Naive thymus-derived CD4-positive, alpha-beta T cell (primary cell): ENCODE data around the gene ANKRD66. TPM values are rescaled to one million over a fixed set of nuclear protein-coding genes. Genes with fewer than 3 reads are reported as not detected.

ENCODE experiments used
- ATAC-seq: fragments of 150-1000 bp; cut with Tn5 transposase; 2 replicates; pipeline ENCODE4 v1.10.0; 2021; ENCODE audit warnings: mild to moderate bottlenecking, moderate library complexity
- CTCF ChIA-PET: fragments of 350-600 bp; sonication (Branson Sonifier 250); formaldehyde crosslinking; loops from one replicate; lab custom pipeline; 2021; ENCODE audit warnings: antibody characterized with exemption; lab: Charles Lee
- POLR2A ChIA-PET: fragments of 350-600 bp; sonication (Branson Sonifier 250); formaldehyde crosslinking; loops from one replicate; lab custom pipeline; 2021; ENCODE audit warnings: antibody characterized with exemption, inconsistent platforms; lab: Charles Lee
- DNase-seq, 9 donors: peaks; one replicate each; pipeline versions ENCODE4 v3.0.0 to v3.0.0-alpha.2; 2020 to 2022; ENCODE audit warnings: mixed read lengths in 1 of 9
- H3K27ac ChIP-seq: one replicate; pipeline ENCODE4 v1.7.0; 2013; ENCODE audit warnings: mild to moderate bottlenecking, low read depth, low read length, moderate library complexity
- H3K27me3 ChIP-seq, 2 donors: one replicate each; pipeline ENCODE4 v1.7.0; 2013; ENCODE audit warnings: low read length in 2 of 2, mild to moderate bottlenecking in 2 of 2, moderate library complexity in 2 of 2; ENCODE audit not compliant: control insufficient read depth in 2 of 2, insufficient read depth in 2 of 2
- H3K36me3 ChIP-seq, 3 experiments: 1 replicate in 2 of 3; 2 replicates in 1 of 3; pipeline ENCODE4 v1.7.0; 2013; ENCODE audit warnings: low read length in 3 of 3, mild to moderate bottlenecking in 3 of 3, moderate library complexity in 1 of 3; ENCODE audit not compliant: insufficient read depth in 3 of 3, control insufficient read depth in 2 of 3
- H3K4me1 ChIP-seq, 2 donors: one replicate each; pipeline ENCODE4 v1.7.0; 2013; ENCODE audit warnings: low read length in 2 of 2, mild to moderate bottlenecking in 2 of 2, moderate library complexity in 1 of 2; ENCODE audit not compliant: control insufficient read depth in 2 of 2, insufficient read depth in 2 of 2
- H3K4me3 ChIP-seq: 2 replicates; pipeline ENCODE4 v1.7.0; 2013; ENCODE audit warnings: mild to moderate bottlenecking, low read length
- H3K9me3 ChIP-seq, 3 experiments: 1 replicate in 2 of 3; 2 replicates in 1 of 3; pipeline ENCODE4 v1.7.0; 2013; ENCODE audit warnings: low read length in 3 of 3; ENCODE audit not compliant: control insufficient read depth in 2 of 3
- H3K27ac Mint-ChIP-seq, 9 donors: one replicate each; pipeline ENCODE4 v1.8.0; 2020 to 2022; ENCODE audit warnings: mixed read lengths in 9 of 9, mild to moderate bottlenecking in 8 of 9, moderate library complexity in 5 of 9, inconsistent platforms in 2 of 9
- H3K27me3 Mint-ChIP-seq, 5 donors: one replicate each; pipeline ENCODE4 v1.8.0; 2021 to 2022; ENCODE audit warnings: mixed read lengths in 5 of 5, mild to moderate bottlenecking in 1 of 5
- H3K36me3 Mint-ChIP-seq, 5 donors: one replicate each; pipeline ENCODE4 v1.8.0; 2020 to 2022; ENCODE audit warnings: mixed read lengths in 5 of 5, mild to moderate bottlenecking in 3 of 5, inconsistent platforms in 1 of 5
- H3K4me1 Mint-ChIP-seq, 7 donors: one replicate each; pipeline ENCODE4 v1.8.0; 2020 to 2022; ENCODE audit warnings: mixed read lengths in 7 of 7, mild to moderate bottlenecking in 3 of 7, inconsistent platforms in 1 of 7
- H3K4me3 Mint-ChIP-seq, 10 donors: one replicate each; pipeline ENCODE4 v1.8.0; 2020 to 2022; ENCODE audit warnings: mild to moderate bottlenecking in 10 of 10, mixed read lengths in 10 of 10, moderate library complexity in 6 of 10, inconsistent platforms in 2 of 10
- H3K9me3 Mint-ChIP-seq, 11 donors: one replicate each; pipeline ENCODE4 v1.8.0; 2020 to 2022; ENCODE audit warnings: mixed read lengths in 11 of 11, mild to moderate bottlenecking in 4 of 11, inconsistent platforms in 1 of 11, moderate library complexity in 1 of 11
- intact Hi-C, 2 donors: fragments of 100-400 bp; cut with micrococcal nuclease; formaldehyde crosslinking; loops; one replicate each; pipeline ENCODE4 v1.15.1; 2023
- polyA plus RNA-seq, 2 donors: library from polyadenylated mRNA; unstranded; fragments of 300-500 nt; fragmentation: Illumina TruSeq; gene quantifications; one replicate each; pipeline ENCODE4 v1.2.3, GENCODE V29; 2021
- total RNA-seq, 6 experiments: library from RNA in 5 of 6; stranded (reverse) in 5 of 6; gene quantifications; 1 replicate in 5 of 6; 2 replicates in 1 of 6; pipeline ENCODE4 v1.2.3 and lab custom pipeline; 2021 to 2026

Gene ANKRD66
- total and polyA plus RNA-seq, 7 experiments from 2014 or later = not detected

GRCh38 chr6:46794068-46794467, 47.3 kb downstream of the ANKRD66 start:
- Histone ChIP-seq H3K9me3 (no peaks in the 10 kb centered on the region), H3K27ac (no peak overlapping the region), H3K4me1 (no peaks in the 10 kb centered on the region), H3K4me3 (no peak overlapping the region), H3K27me3 (no peaks in the 10 kb centered on the region), H3K36me3 (no peaks in the 10 kb centered on the region)
- POLR2A ChIA-PET = no interaction called here
- Mint-ChIP-seq H3K27me3 (peaks cover 0 to 25% (median 19%) of the 10 kb centered on the region in 5 donors), H3K4me1 (no peaks in the 10 kb centered on the region), H3K4me3 (no peak overlapping the region), H3K36me3 (no peaks in the 10 kb centered on the region), H3K9me3 (no peaks in the 10 kb centered on the region), H3K27ac (no peak overlapping the region)
- ATAC-seq = no peak
- CTCF ChIA-PET = no interaction called here
- intact Hi-C loops = no loop called here
- no peak for DNase-seq

DNA sequence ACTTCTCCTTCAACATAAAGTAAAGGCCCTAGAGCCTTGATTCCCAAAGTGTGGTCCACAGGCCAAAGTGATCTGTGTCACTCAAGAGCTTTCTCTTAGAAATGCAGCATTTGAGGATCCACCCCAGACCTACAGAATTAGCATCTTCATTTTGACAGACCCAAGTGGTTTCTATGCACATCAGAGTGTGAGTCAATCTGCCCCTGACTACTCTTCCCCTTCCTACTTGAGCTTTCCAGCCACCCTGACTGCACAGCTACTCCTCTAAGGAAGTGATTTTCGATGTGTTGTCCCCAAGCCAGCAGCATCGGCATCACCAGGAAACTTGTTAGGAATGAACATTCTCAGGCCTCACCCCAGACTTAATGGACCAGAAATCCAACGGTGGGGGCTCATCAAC, 49.1 kb downstream of the ANKRD66 start:
- DNase-seq = no peak
- H3K36me3 ChIP-seq = no peaks in the 10 kb centered on the region
- no peaks in the 10 kb centered on the region for H3K9me3 Mint-ChIP-seq
- POLR2A ChIA-PET = no interaction called here
- H3K4me3 Mint-ChIP-seq = no peak overlapping the region
- no peak for ATAC-seq
- H3K4me3 ChIP-seq = no peak overlapping the region
- CTCF ChIA-PET = no interaction called here
- H3K27me3 ChIP-seq = no peaks in the 10 kb centered on the region
- no peaks in the 10 kb centered on the region for H3K9me3 ChIP-seq
- H3K4me1 Mint-ChIP-seq = no peaks in the 10 kb centered on the region
- H3K27ac Mint-ChIP-seq = no peak overlapping the region
- no peak overlapping the region for H3K27ac ChIP-seq
- intact Hi-C loops = no loop called here
- H3K36me3 Mint-ChIP-seq = no peaks in the 10 kb centered on the region
- H3K4me1 ChIP-seq = no peaks in the 10 kb centered on the region
- peaks cover 0 to 20% (median 15%) of the 10 kb centered on the region in 5 donors for H3K27me3 Mint-ChIP-seq

DNA sequence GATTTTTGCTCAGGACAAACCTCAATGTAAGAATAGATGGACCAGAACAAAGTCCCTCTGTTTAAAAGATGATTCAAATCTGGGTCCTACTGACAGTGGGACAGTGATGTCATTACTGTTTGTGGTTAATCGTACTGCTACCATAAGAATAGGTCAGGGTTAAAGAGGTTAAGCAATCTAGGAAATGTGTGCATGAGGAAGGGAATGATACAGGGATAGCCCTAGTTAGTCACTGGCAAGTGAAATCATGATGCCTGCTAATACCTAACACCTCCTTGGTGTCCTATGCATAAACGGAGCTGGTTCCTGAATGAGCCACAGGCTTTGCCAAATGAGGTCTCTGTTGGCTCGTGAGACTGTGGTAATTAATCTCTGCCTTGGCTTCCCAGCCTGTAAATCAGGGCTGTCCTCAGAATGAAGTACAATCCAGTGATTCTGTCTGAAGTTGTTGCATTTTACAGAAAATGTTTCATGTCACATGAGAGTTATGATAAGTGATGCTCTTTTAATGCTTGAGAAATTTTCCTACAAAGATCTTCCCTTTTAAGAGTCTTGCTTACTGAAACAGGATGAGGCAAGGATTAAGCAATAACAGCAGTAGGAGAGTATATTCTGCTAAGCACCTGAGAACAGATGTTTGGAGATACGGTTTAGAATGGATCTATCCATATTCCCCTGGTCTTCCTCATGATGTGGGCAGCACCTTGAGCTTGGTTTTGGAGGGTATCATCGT, 50.3 kb downstream of the ANKRD66 start:
- Histone ChIP-seq H3K27me3 (no peaks in the 10 kb centered on the region), H3K27ac (no peak overlapping the region), H3K36me3 (no peaks in the 10 kb centered on the region), H3K4me3 (no peak overlapping the region), H3K9me3 (no peaks in the 10 kb centered on the region), H3K4me1 (no peaks in the 10 kb centered on the region)
- intact Hi-C loops = no loop called here
- Mint-ChIP-seq H3K9me3 (no peaks in the 10 kb centered on the region), H3K27me3 (peaks cover 0 to 20% (median 13%) of the 10 kb centered on the region in 5 donors), H3K4me1 (no peaks in the 10 kb centered on the region), H3K27ac (no peak overlapping the region), H3K4me3 (no peak overlapping the region), H3K36me3 (no peaks in the 10 kb centered on the region)
- POLR2A ChIA-PET = no interaction called here
- no peak for DNase-seq
- CTCF ChIA-PET = no interaction called here
- ATAC-seq = peak; percentile 29

GRCh38 chr6:46799657-46800056, 52.9 kb downstream of the ANKRD66 start:
- Mint-ChIP-seq H3K9me3 (no peaks in the 10 kb centered on the region), H3K27me3 (peaks cover 2 to 25% (median 17%) of the 10 kb centered on the region in 5 donors), H3K27ac (peak overlapping the region in 1 of 9 donors; percentile 42), H3K4me1 (no peaks in the 10 kb centered on the region), H3K4me3 (no peak overlapping the region), H3K36me3 (no peaks in the 10 kb centered on the region)
- Histone ChIP-seq H3K9me3 (no peaks in the 10 kb centered on the region), H3K27me3 (no peaks in the 10 kb centered on the region), H3K4me3 (no peak overlapping the region), H3K27ac (no peak overlapping the region), H3K36me3 (no peaks in the 10 kb centered on the region), H3K4me1 (no peaks in the 10 kb centered on the region)
- ATAC-seq (no peak), DNase-seq (no peak)
- intact Hi-C loops = no loop called here
- ChIA-PET CTCF (interaction anchor here (0.6 kb wide), 1 partner anchor 244 kb away, joined by 3 read pairs; no protein-coding TSS in a partner anchor), POLR2A (no interaction called here)

DNA sequence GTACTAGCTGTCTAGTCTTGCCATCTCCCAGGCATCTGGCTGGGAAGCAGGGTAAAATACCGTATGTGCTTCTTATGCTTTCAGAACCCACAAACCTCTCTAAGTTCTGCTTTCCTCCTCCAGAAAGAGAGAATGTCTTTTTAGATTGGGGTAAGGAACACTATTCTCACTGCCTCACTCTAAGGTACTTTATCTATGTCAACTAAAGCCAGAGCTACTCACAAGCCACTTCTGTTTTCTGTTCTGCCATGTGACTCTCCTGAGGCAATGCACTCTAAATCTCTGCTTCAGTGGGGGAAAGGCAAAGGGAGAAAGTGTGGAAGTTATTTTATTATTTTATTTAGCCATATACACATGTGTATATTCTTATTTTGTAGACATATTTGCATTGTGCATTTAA, 62.1 kb downstream of the ANKRD66 start:
- no peak for ATAC-seq
- Mint-ChIP-seq H3K9me3 (peaks cover 0 to 11% (median 0%) of the 10 kb centered on the region in 11 donors), H3K27me3 (peaks cover 7 to 60% (median 41%) of the 10 kb centered on the region in 5 donors), H3K4me3 (no peak overlapping the region), H3K27ac (no peak overlapping the region), H3K4me1 (no peaks in the 10 kb centered on the region), H3K36me3 (no peaks in the 10 kb centered on the region)
- ChIA-PET POLR2A (no interaction called here), CTCF (no interaction called here)
- peaks cover 0 to 5% of the 10 kb centered on the region in 2 donors for H3K27me3 ChIP-seq
- intact Hi-C loops = no loop called here
- H3K9me3 ChIP-seq = no peaks in the 10 kb centered on the region
- H3K4me3 ChIP-seq = no peak overlapping the region
- no peak for DNase-seq
- H3K36me3 ChIP-seq = no peaks in the 10 kb centered on the region
- H3K4me1 ChIP-seq = no peaks in the 10 kb centered on the region
- no peak overlapping the region for H3K27ac ChIP-seq

Other genes with a start within 250 kb of the ANKRD66 start
- gene CYP39A1, start 94.1 kb upstream of the ANKRD66 start, total RNA-seq = not detected
- not detected for gene CYP39A1, start 94.1 kb upstream of the ANKRD66 start, polyA plus RNA-seq
- gene SLC25A27, start 94.0 kb upstream of the ANKRD66 start, total RNA-seq = 1 to 10 TPM in 3 of 5 experiments, under 1 TPM in 1, not detected in 1; 0.50 to 5.7 (median 2.6) TPM
- under 1 TPM in 1 of 2 donors, not detected in 1; 0.48 TPM for gene SLC25A27, start 94.0 kb upstream of the ANKRD66 start, polyA plus RNA-seq
- gene TDRD6, start 59.0 kb upstream of the ANKRD66 start, total RNA-seq = under 1 TPM in 2 of 5 experiments, not detected in 3; 0.03 to 0.11 TPM
- not detected for gene TDRD6, start 59.0 kb upstream of the ANKRD66 start, polyA plus RNA-seq
- gene PLA2G7, start 11.6 kb upstream of the ANKRD66 start, total RNA-seq = 1 to 10 TPM in 3 of 5 experiments, under 1 TPM in 1, not detected in 1; 0.88 to 8.9 (median 6.2) TPM
- gene PLA2G7, start 11.6 kb upstream of the ANKRD66 start, polyA plus RNA-seq = not detected
- not detected for gene MEP1A, start 46.5 kb downstream of the ANKRD66 start, total RNA-seq
- not detected for gene MEP1A, start 46.5 kb downstream of the ANKRD66 start, polyA plus RNA-seq
- gene ADGRF5, start 175.0 kb downstream of the ANKRD66 start, total RNA-seq = not detected
- gene ADGRF5, start 175.0 kb downstream of the ANKRD66 start, polyA plus RNA-seq = not detected